ENCODE measurements around the gene SYNPR.

DNA sequence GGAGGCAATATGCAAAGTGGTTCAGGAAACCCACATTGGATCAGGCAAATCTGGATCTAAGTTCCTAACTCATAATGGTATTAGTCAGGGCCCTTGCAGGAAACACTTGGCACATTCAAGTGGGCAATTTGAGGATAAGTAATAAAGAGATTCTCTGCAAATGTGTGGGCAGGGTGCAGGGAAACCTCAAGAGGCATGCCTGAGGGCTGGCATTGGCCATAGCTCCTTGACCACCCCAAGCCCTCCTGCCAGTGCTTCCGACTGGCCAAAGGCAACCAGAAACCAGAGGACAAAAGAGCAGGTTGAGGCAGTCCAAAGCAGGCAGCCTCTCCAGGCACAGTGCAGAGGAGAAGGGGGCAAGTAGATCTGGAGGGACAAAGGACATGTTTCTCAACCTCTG, 243.5 kb downstream of the SYNPR start:
- TF ChIP-seq, protein P1, sequence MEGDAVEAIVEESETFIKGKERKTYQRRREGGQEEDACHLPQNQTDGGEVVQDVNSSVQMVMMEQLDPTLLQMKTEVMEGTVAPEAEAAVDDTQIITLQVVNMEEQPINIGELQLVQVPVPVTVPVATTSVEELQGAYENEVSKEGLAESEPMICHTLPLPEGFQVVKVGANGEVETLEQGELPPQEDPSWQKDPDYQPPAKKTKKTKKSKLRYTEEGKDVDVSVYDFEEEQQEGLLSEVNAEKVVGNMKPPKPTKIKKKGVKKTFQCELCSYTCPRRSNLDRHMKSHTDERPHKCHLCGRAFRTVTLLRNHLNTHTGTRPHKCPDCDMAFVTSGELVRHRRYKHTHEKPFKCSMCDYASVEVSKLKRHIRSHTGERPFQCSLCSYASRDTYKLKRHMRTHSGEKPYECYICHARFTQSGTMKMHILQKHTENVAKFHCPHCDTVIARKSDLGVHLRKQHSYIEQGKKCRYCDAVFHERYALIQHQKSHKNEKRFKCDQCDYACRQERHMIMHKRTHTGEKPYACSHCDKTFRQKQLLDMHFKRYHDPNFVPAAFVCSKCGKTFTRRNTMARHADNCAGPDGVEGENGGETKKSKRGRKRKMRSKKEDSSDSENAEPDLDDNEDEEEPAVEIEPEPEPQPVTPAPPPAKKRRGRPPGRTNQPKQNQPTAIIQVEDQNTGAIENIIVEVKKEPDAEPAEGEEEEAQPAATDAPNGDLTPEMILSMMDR (IDR thresholded peaks at IDR 0.05), result no peak
- TF ChIP-seq POLR2AphosphoS5 (IDR thresholded peaks at IDR 0.05) (no peak), POLR2A (IDR thresholded peaks at IDR 0.05) (no peak)
